Naive thymus-derived CD4-positive, alpha-beta T cell (primary cell): ENCODE data around the gene CAMK1D. TPM values are rescaled to one million over a fixed set of nuclear protein-coding genes. Genes with fewer than 3 reads are reported as not detected.

Source experiments
- ATAC-seq: fragments of 150-1000 bp; cut with Tn5 transposase; 2 replicates; pipeline ENCODE4 v1.10.0; 2021; ENCODE audit warnings: mild to moderate bottlenecking, moderate library complexity
- CTCF ChIA-PET: fragments of 350-600 bp; sonication (Branson Sonifier 250); formaldehyde crosslinking; loops from one replicate; lab custom pipeline; 2021; ENCODE audit warnings: antibody characterized with exemption; lab: Charles Lee
- POLR2A ChIA-PET: fragments of 350-600 bp; sonication (Branson Sonifier 250); formaldehyde crosslinking; loops from one replicate; lab custom pipeline; 2021; ENCODE audit warnings: antibody characterized with exemption, inconsistent platforms; lab: Charles Lee
- DNase-seq, 9 donors: peaks; one replicate each; pipeline versions ENCODE4 v3.0.0 to v3.0.0-alpha.2; 2020 to 2022; ENCODE audit warnings: mixed read lengths in 1 of 9
- H3K27ac ChIP-seq: one replicate; pipeline ENCODE4 v1.7.0; 2013; ENCODE audit warnings: mild to moderate bottlenecking, low read depth, low read length, moderate library complexity
- H3K27me3 ChIP-seq, 2 donors: one replicate each; pipeline ENCODE4 v1.7.0; 2013; ENCODE audit warnings: low read length in 2 of 2, mild to moderate bottlenecking in 2 of 2, moderate library complexity in 2 of 2; ENCODE audit not compliant: control insufficient read depth in 2 of 2, insufficient read depth in 2 of 2
- H3K36me3 ChIP-seq, 3 experiments: 1 replicate in 2 of 3; 2 replicates in 1 of 3; pipeline ENCODE4 v1.7.0; 2013; ENCODE audit warnings: low read length in 3 of 3, mild to moderate bottlenecking in 3 of 3, moderate library complexity in 1 of 3; ENCODE audit not compliant: insufficient read depth in 3 of 3, control insufficient read depth in 2 of 3
- H3K4me1 ChIP-seq, 2 donors: one replicate each; pipeline ENCODE4 v1.7.0; 2013; ENCODE audit warnings: low read length in 2 of 2, mild to moderate bottlenecking in 2 of 2, moderate library complexity in 1 of 2; ENCODE audit not compliant: control insufficient read depth in 2 of 2, insufficient read depth in 2 of 2
- H3K4me3 ChIP-seq: 2 replicates; pipeline ENCODE4 v1.7.0; 2013; ENCODE audit warnings: mild to moderate bottlenecking, low read length
- H3K9me3 ChIP-seq, 3 experiments: 1 replicate in 2 of 3; 2 replicates in 1 of 3; pipeline ENCODE4 v1.7.0; 2013; ENCODE audit warnings: low read length in 3 of 3; ENCODE audit not compliant: control insufficient read depth in 2 of 3
- H3K27ac Mint-ChIP-seq, 9 donors: one replicate each; pipeline ENCODE4 v1.8.0; 2020 to 2022; ENCODE audit warnings: mixed read lengths in 9 of 9, mild to moderate bottlenecking in 8 of 9, moderate library complexity in 5 of 9, inconsistent platforms in 2 of 9
- H3K27me3 Mint-ChIP-seq, 5 donors: one replicate each; pipeline ENCODE4 v1.8.0; 2021 to 2022; ENCODE audit warnings: mixed read lengths in 5 of 5, mild to moderate bottlenecking in 1 of 5
- H3K36me3 Mint-ChIP-seq, 5 donors: one replicate each; pipeline ENCODE4 v1.8.0; 2020 to 2022; ENCODE audit warnings: mixed read lengths in 5 of 5, mild to moderate bottlenecking in 3 of 5, inconsistent platforms in 1 of 5
- H3K4me1 Mint-ChIP-seq, 7 donors: one replicate each; pipeline ENCODE4 v1.8.0; 2020 to 2022; ENCODE audit warnings: mixed read lengths in 7 of 7, mild to moderate bottlenecking in 3 of 7, inconsistent platforms in 1 of 7
- H3K4me3 Mint-ChIP-seq, 10 donors: one replicate each; pipeline ENCODE4 v1.8.0; 2020 to 2022; ENCODE audit warnings: mild to moderate bottlenecking in 10 of 10, mixed read lengths in 10 of 10, moderate library complexity in 6 of 10, inconsistent platforms in 2 of 10
- H3K9me3 Mint-ChIP-seq, 11 donors: one replicate each; pipeline ENCODE4 v1.8.0; 2020 to 2022; ENCODE audit warnings: mixed read lengths in 11 of 11, mild to moderate bottlenecking in 4 of 11, inconsistent platforms in 1 of 11, moderate library complexity in 1 of 11
- intact Hi-C, 2 donors: fragments of 100-400 bp; cut with micrococcal nuclease; formaldehyde crosslinking; loops; one replicate each; pipeline ENCODE4 v1.15.1; 2023
- polyA plus RNA-seq, 2 donors: library from polyadenylated mRNA; unstranded; fragments of 300-500 nt; fragmentation: Illumina TruSeq; gene quantifications; one replicate each; pipeline ENCODE4 v1.2.3, GENCODE V29; 2021
- total RNA-seq, 6 experiments: library from RNA in 5 of 6; stranded (reverse) in 5 of 6; gene quantifications; 1 replicate in 5 of 6; 2 replicates in 1 of 6; pipeline ENCODE4 v1.2.3 and lab custom pipeline; 2021 to 2026

Gene CAMK1D
- total and polyA plus RNA-seq, 7 experiments from 2014 or later, result 12.5 to 43.2 (median 18.6) TPM

- H3K4me1 Mint-ChIP-seq, result peaks cover 12 to 50% (median 31%) of the 10 kb centered on the region in 7 donors
- Histone ChIP-seq H3K27me3 (no peaks in the 10 kb centered on the region), H3K36me3 (no peaks in the 10 kb centered on the region), H3K27ac (no peak overlapping the region), H3K4me3 (no peak overlapping the region), H3K9me3 (peaks cover 0 to 3% (median 0%) of the 10 kb centered on the region in 3 experiments), H3K4me1 (no peaks in the 10 kb centered on the region)
- ATAC-seq (no peak), DNase-seq (no peak)
- peak overlapping the region in 7 of 9 donors; percentile 0 to 91 (median 34) for H3K27ac Mint-ChIP-seq
- H3K36me3 Mint-ChIP-seq, result peaks cover 0 to 44% (median 28%) of the 10 kb centered on the region in 5 donors
- POLR2A ChIA-PET, result interaction anchor here (1.6 kb wide), 1 partner anchor 11 kb away, joined by 4 read pairs; no protein-coding TSS in a partner anchor
- peaks cover 0 to 21% (median 2%) of the 10 kb centered on the region in 11 donors for H3K9me3 Mint-ChIP-seq
- CTCF ChIA-PET, result no interaction called here
- H3K4me3 Mint-ChIP-seq, result peak overlapping the region in 1 of 10 donors; percentile 4
- no peaks in the 10 kb centered on the region for H3K27me3 Mint-ChIP-seq
- intact Hi-C loops, result no loop called here
Measured at GRCh38 chr10:12579954-12580858, 230.9 kb downstream of the CAMK1D start.

- Histone ChIP-seq H3K4me3 (no peak overlapping the region), H3K27me3 (no peaks in the 10 kb centered on the region), H3K36me3 (no peaks in the 10 kb centered on the region), H3K27ac (no peak overlapping the region), H3K9me3 (peaks cover 0 to 5% (median 0%) of the 10 kb centered on the region in 3 experiments), H3K4me1 (peaks cover 12 to 21% of the 10 kb centered on the region in 2 donors)
- peaks cover 0 to 28% (median 7%) of the 10 kb centered on the region in 11 donors for H3K9me3 Mint-ChIP-seq
- DNase-seq, result no peak
- H3K27me3 Mint-ChIP-seq, result no peaks in the 10 kb centered on the region
- no peak for ATAC-seq
- peaks cover 26 to 80% (median 66%) of the 10 kb centered on the region in 7 donors for H3K4me1 Mint-ChIP-seq
- ChIA-PET CTCF (interaction anchor here (1.0 kb wide), 1 partner anchor 72 kb away, joined by 3 read pairs; no protein-coding TSS in a partner anchor), POLR2A (no interaction called here)
- H3K36me3 Mint-ChIP-seq, result peaks cover 0 to 34% (median 15%) of the 10 kb centered on the region in 5 donors
- intact Hi-C loops, result no loop called here
- H3K4me3 Mint-ChIP-seq, result no peak overlapping the region
- H3K27ac Mint-ChIP-seq, result peak overlapping the region in 6 of 9 donors; percentile 7 to 76 (median 33)
Measured at GRCh38 chr10:12583891-12584595, 234.7 kb downstream of the CAMK1D start.

GRCh38 chr10:12586741-12587140, 237.4 kb downstream of the CAMK1D start:
- Histone ChIP-seq H3K27ac (no peak overlapping the region), H3K4me3 (no peak overlapping the region), H3K27me3 (no peaks in the 10 kb centered on the region), H3K4me1 (peaks cover 18 to 41% of the 10 kb centered on the region in 2 donors), H3K9me3 (peaks cover 0 to 5% (median 0%) of the 10 kb centered on the region in 3 experiments), H3K36me3 (no peaks in the 10 kb centered on the region)
- H3K4me1 Mint-ChIP-seq, result peaks cover 30 to 82% (median 73%) of the 10 kb centered on the region in 7 donors
- peak overlapping the region; percentile 41 to 92 (median 74) for H3K27ac Mint-ChIP-seq
- ChIA-PET CTCF (interaction anchor here (0.6 kb wide), 1 partner anchor 221 kb away, joined by 3 read pairs; no protein-coding TSS in a partner anchor), POLR2A (interaction anchor here (0.7 kb wide), 1 partner anchor 10 kb away, joined by 3 read pairs; no protein-coding TSS in a partner anchor)
- H3K4me3 Mint-ChIP-seq, result peak overlapping the region in 8 of 10 donors; percentile 36 to 86 (median 65)
- ATAC-seq (no peak), DNase-seq (no peak)
- H3K9me3 Mint-ChIP-seq, result peaks cover 0 to 28% (median 7%) of the 10 kb centered on the region in 11 donors
- peaks cover 0 to 27% (median 10%) of the 10 kb centered on the region in 5 donors for H3K36me3 Mint-ChIP-seq
- H3K27me3 Mint-ChIP-seq, result no peaks in the 10 kb centered on the region
- intact Hi-C loops, result loop anchor here in 1 of 2 donors (5.0 kb wide), 1 partner anchor 39 kb away; no protein-coding TSS in a partner anchor

GRCh38 chr10:12587451-12587888, 238.1 kb downstream of the CAMK1D start:
- Mint-ChIP-seq H3K9me3 (peaks cover 0 to 28% (median 7%) of the 10 kb centered on the region in 11 donors), H3K36me3 (peaks cover 0 to 22% (median 10%) of the 10 kb centered on the region in 5 donors), H3K4me1 (peaks cover 30 to 86% (median 74%) of the 10 kb centered on the region in 7 donors), H3K27ac (peak overlapping the region in 8 of 9 donors; percentile 41 to 92 (median 79)), H3K27me3 (no peaks in the 10 kb centered on the region), H3K4me3 (peak overlapping the region; percentile 67 to 91 (median 86))
- Histone ChIP-seq H3K27ac (no peak overlapping the region), H3K36me3 (no peaks in the 10 kb centered on the region), H3K4me1 (peaks cover 18 to 41% of the 10 kb centered on the region in 2 donors), H3K9me3 (peaks cover 0 to 5% (median 0%) of the 10 kb centered on the region in 3 experiments), H3K27me3 (no peaks in the 10 kb centered on the region), H3K4me3 (no peak overlapping the region)
- intact Hi-C loops, result loop anchor here in 1 of 2 donors (5.0 kb wide), 1 partner anchor 40 kb away; no protein-coding TSS in a partner anchor
- CTCF ChIA-PET, result interaction anchor here (0.6 to 1.3 kb wide), 4 partner anchors 12 to 829 kb away, joined by 3 to 5 read pairs (median 3); no protein-coding TSS in a partner anchor
- POLR2A ChIA-PET, result interaction anchor here (1.0 to 1.4 kb wide), 3 partner anchors 18 to 244 kb away, joined by 3 to 6 read pairs (median 4); no protein-coding TSS in a partner anchor
- DNase-seq, result no peak
- no peak for ATAC-seq

GRCh38 chr10:12588091-12588860, 238.9 kb downstream of the CAMK1D start:
- Mint-ChIP-seq H3K4me1 (peaks cover 35 to 89% (median 79%) of the 10 kb centered on the region in 7 donors), H3K36me3 (peaks cover 0 to 20% (median 10%) of the 10 kb centered on the region in 5 donors), H3K27me3 (no peaks in the 10 kb centered on the region), H3K4me3 (peak overlapping the region; percentile 67 to 91 (median 86)), H3K27ac (peak overlapping the region; percentile 41 to 92 (median 84)), H3K9me3 (peaks cover 0 to 28% (median 7%) of the 10 kb centered on the region in 11 donors)
- CTCF ChIA-PET, result interaction anchor here (0.6 to 1.3 kb wide), 4 partner anchors 11 to 830 kb away, joined by 3 to 5 read pairs (median 3); no protein-coding TSS in a partner anchor
- POLR2A ChIA-PET, result interaction anchor here (1.0 to 1.4 kb wide), 3 partner anchors 17 to 245 kb away, joined by 3 to 6 read pairs (median 4); no protein-coding TSS in a partner anchor
- Histone ChIP-seq H3K9me3 (peaks cover 0 to 5% (median 0%) of the 10 kb centered on the region in 3 experiments), H3K36me3 (no peaks in the 10 kb centered on the region), H3K27ac (no peak overlapping the region), H3K4me3 (peak overlapping the region; percentile 36), H3K27me3 (no peaks in the 10 kb centered on the region), H3K4me1 (peaks cover 18 to 41% of the 10 kb centered on the region in 2 donors)
- ATAC-seq, result peak; percentile 81
- intact Hi-C loops, result loop anchor here (1.0 to 5.0 kb wide), 3 partner anchors 19 to 68 kb away; no protein-coding TSS in a partner anchor
- peak in 7 of 9 donors; percentile 40 to 76 (median 71) for DNase-seq
